GM19467 (cell line): ENCODE results near the gene UBE2D2.
"Not testable (repeated sequence)": the region's sequence is repeated elsewhere in the genome, so short reads cannot be mapped to it uniquely, and the experiment has no call there.

Experiments used
- ATAC-seq: cut with Tn5 transposase; IDR thresholded peaks from one replicate; pipeline ENCODE4 v1.9.1; 2021; ENCODE audit warnings: mild to moderate bottlenecking, moderate library complexity; ENCODE audit not compliant: unreplicated experiment

The UBE2D2 gene

DNA sequence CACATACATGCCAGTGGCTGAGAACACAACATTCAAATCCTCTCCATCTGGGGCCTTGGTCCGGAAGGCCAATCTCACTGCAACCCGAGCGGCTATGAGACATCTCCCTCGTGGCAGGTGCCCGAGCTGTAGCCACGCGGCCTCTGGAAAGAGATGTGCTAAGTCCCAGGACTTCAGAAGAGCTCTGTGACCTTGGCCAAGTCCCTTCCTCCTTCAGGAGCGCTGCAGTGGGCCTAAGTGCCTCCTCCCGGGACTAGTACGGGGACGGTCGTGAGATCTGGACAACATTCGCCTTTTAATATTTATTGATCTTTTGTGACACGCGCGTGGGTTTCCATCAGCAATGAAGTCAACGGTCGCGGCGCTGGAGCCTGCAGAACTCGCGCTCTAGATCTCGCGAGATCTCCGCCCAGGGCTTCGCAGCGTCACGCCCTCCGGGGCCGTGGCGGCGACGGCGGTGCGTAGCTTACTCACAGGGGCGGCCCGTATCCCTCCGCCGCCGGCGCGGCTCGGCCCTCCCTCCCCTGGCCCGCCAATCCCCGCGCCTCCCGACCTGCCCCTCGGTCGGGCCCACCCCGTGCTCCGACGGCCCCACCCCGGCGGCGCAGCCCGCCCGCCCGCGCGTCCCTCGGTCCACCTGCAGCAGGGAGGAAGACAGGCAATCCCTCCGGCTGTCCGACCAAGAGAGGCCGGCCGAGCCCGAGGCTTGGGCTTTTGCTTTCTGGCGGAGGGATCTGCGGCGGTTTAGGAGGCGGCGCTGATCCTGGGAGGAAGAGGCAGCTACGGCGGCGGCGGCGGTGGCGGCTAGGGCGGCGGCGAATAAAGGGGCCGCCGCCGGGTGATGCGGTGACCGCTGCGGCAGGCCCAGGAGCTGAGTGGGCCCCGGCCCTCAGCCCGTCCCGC, at the start of gene UBE2D2:
Gene UBE2D2 (plus strand): TSS at position 588 of the 903 bp plus-strand sequence. CDS start 453 bp downstream, outside the sequence.
- ATAC-seq = peak; percentile 75

- ATAC-seq = no peak
Observed at GRCh38 chr5:139512786-139513390, 48.3 kb upstream of the UBE2D2 start.

GRCh38 chr5:139513434-139513833, 47.7 kb upstream of the UBE2D2 start:
- not testable (repeated sequence) for ATAC-seq

GRCh38 chr5:139513852-139514485, 47.2 kb upstream of the UBE2D2 start:
- ATAC-seq = no peak

GRCh38 chr5:139514486-139514856, 46.7 kb upstream of the UBE2D2 start:
- ATAC-seq = no peak

DNA sequence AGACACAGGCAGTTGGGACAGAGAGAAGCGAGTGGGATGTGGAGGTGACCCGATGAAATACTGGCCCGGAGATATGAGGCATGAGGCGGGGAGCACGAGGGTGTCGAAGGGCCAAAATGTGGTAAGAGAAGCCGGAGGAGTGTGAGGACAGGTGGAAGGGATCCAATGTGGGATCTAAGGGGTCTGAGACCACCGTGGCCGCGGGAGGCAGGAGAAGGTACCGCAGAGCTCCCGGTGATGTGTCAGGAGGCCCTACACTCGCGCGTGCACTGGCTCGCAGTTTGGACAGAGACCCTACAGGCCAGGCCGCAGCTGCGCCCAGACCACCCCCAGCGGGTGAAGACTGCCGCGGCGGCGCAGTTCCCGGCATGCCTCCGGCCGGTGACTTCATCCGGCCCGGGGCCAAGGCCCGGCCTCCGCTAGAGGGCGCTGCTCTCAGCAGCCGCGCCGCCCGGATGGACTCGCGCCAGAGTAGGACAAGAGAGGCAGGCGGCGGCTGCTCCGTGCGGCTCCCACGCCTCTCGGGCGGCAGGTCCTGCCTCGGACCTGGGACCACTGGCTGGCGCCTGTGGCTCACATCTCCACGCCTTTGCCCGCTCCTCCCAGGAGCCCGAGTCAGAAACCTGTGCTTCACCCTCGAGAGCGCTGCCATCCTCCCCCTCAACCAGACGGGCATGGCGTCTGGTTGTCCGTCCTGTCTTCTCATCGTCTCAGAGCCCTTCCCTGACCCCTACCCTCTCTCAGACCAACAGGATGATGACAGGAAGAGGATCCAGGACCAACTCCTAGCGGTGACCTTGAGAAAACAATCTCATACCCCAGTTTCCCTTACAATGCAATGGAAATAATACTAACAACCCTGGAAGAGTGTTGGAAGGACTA, 43.2 kb upstream of the UBE2D2 start:
- ATAC-seq = peak; percentile 86

- ATAC-seq = no peak
Observed at GRCh38 chr5:139523635-139524445, 37.3 kb upstream of the UBE2D2 start.

- no peak for ATAC-seq
Observed at GRCh38 chr5:139524446-139524845, 36.7 kb upstream of the UBE2D2 start.

DNA sequence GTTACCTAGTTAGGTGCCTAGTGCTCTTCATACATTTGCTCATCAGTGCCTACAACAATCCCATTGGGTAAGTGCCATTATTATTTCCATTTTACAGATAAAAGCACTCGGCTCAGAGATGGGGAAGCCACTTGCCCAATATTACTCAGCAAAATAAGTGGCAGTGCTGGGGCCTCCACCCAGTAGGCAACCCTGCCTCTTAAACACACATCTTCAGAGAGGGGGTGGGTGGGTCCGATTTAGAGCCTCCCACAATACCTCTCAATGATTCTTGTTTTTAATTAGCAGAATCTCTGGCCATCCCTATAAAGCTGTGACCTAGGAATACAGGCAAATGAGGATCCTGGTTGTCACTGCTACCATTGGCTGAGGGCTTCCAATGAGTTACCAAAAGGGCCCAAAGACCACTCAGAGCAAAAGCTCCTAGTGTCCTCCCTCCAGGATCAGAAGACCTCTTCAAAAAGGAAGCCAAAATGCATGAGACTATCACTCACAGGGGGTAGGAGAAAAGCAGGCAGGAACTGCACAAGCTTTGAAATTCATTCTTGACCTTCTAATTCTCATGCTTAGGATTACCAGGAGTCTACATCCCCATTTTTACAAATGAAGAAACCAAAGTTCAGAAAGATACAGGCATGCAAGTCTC, 36.1 kb upstream of the UBE2D2 start:
- no peak for ATAC-seq

- not testable (repeated sequence) for ATAC-seq
Observed at GRCh38 chr5:139525586-139526308, 35.4 kb upstream of the UBE2D2 start.

GRCh38 chr5:139526309-139527089, 34.6 kb upstream of the UBE2D2 start:
- not testable (repeated sequence) for ATAC-seq

DNA sequence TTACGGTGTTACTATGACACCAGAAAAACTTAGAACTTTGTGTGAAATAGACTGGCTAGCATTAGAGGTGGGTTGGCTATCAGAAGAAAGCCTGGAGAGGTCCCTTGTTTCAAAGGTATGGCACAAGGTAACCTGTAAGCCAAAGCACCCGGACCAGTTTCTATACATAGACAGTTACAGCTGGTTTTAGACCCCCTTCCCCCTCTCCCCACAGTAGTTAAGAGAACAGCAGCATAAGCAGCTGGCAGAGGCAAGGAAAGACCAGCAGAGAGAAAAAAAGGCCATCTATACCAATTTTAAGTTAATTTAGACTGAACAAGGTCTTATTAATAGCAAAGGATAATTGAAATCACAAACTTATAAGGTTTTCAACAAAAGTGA, 34.1 kb upstream of the UBE2D2 start:
- ATAC-seq = not testable (repeated sequence)

GRCh38 chr5:139527896-139528467, 33.2 kb upstream of the UBE2D2 start:
- ATAC-seq = not testable (repeated sequence)

DNA sequence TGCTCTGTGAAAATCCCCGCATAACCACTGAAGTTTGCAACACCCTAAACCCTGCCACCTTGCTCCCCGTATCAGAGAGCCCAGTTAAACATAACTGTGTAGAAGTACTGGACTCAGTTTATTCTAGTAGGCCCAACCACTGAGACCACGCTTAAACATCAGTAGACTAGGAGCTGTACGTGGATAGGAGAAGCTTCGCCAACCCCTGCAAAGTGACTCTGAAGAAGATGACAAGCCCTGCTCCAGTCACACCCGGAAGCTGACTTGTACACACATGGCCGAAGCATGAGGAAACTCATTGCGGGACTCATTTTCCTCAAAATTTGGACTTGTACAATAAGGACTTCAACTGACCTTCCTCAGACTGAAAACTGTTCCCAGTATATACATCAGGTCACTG, 32.4 kb upstream of the UBE2D2 start:
- ATAC-seq = not testable (repeated sequence)

DNA sequence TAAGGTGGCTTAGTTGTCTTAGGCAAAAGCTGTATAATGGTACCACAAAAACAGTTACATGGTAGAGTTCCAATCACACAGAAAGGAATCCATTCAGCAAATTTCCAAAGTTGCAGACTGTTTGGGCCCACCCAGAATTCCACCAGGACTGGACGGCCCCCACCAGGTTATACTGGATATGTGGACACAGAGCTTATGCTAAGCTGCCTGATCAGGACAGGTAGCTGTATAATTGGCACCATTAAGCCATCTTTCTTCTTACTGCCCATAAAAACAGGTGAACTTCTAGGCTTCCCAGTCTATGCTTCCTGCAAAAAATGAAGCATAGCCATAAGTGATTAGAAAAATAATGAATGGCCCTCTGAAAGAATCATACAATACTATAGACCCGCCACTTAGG, 31.1 kb upstream of the UBE2D2 start:
- ATAC-seq = not testable (repeated sequence)

GRCh38 chr5:139531772-139532169, 29.4 kb upstream of the UBE2D2 start:
- ATAC-seq = no peak

- peak; percentile 81 for ATAC-seq
Observed at GRCh38 chr5:139543423-139543991, 17.6 kb upstream of the UBE2D2 start.
